ENCODE measurements around the gene EXOC1L.

Gene EXOC1L, protein sequence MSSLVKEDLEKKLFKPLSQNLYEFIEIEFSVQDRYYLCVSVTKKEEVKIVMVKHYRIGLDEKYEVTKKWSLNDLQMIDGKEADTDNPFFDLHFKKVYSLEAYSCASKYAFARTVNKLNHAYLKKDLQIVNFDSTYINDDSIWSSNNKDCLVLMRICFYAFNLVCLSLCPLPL

DNA sequence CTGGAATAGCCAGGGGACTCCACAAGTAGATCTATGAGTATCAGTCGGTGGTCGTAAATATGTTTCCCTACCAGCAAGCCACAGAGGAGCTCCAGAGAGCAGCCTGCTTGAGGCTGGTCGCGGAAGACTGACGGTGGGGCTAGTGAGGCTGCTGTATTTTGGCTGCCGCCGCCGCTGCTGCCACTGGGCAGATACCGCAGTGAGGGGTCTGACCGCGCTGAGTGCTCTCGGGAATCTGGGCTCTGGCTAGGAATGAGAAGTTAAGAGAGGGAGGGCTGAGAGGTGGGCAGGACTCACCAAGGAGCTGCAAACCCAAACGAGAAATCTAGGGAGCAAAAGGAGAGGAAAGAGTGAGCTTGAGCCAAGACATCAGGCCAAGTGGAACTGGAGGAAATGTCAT is at the start of gene EXOC1L:
Gene EXOC1L, plus strand, starts transcription at position 157 of the 400 bp plus-strand sequence. Its CDS starts 237 bp downstream, at position 394.
- in situ Hi-C loops (cut with MboI; ENCODE audit: low sequenced_read_pairs): no loop called here

DNA sequence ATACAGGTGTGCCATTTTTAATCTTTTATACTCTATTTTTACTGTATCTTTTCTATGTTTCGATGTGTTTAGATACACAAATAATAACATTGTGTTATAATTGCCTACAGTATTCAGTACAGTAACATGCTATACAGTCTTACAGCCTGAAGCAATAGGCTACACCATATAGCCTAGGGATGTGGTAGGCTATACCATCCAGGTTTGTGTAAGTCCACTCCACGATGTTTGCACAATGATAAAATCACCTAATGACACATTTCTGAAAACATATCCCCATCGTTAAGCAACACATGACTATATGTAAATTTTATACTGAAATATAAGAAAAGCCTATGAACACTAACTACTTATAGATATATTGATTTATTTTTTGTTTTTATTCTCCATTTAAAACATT is 48.9 kb upstream of the EXOC1L start:
- in situ Hi-C loops (cut with MboI; ENCODE audit: low sequenced_read_pairs): no loop called here

DNA sequence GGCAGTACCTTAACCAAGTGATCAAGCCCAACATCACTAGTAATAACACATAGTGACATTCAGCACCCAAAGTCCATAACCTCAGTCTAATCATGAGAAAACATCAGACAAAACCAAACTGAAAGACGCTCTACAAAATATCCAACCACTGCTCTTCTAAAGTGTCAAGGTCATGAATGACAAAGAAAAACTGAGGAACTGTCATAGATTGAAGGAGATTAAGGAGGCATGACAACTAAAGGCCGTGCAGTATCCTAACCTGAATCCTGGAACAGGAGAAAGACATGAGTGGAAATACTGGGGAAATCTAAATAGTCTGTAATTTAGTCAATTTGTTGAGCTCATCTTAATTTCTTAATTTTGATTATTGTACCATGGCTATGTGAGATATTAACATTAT is 38.2 kb upstream of the EXOC1L start:
- in situ Hi-C loops (cut with MboI; ENCODE audit: low sequenced_read_pairs): no loop called here

DNA sequence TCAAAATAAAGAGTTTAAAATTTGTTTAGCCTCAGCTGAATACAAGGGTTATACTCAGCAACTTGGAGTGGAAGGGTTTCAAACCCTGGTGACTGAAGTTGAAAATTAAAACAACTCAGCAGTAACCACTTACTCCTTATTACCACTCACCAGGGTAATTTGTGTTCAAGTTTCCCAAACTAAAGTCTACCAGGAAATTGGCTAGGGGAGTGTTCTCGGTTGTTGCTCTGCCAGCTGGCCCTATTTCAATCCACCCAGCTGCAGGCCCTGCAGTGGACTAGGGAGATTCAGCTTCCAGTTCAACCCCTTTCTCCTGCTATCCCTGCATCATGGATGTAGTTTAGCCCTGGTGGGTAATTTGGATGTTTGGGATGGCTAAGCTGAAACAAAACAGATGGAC is 37.8 kb upstream of the EXOC1L start:
- in situ Hi-C loops (cut with MboI; ENCODE audit: low sequenced_read_pairs): no loop called here

DNA sequence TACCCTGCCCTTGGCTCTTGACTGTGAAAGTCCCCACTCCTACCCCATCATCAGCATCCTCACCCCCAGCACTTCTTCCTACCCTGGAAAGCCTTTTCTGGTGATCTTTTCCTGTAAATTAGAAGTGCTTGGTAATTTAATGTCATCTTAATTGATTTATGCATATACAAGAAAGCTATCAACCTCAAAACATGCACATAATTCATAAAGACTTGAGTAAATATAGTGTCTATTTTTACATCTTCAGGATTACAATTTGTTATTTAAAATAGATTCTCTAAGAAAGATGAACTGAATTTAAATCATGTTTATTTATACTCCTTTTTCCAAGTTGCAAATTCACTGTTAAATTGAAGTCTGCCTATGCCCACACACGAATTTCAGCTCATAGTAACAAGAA is 36.0 kb upstream of the EXOC1L start:
- in situ Hi-C loops (cut with MboI; ENCODE audit: low sequenced_read_pairs): no loop called here

GRCh38 chr4:55784747-55785146 is 34.8 kb upstream of the EXOC1L start:
- in situ Hi-C loops (cut with MboI; ENCODE audit: low sequenced_read_pairs): no loop called here

DNA sequence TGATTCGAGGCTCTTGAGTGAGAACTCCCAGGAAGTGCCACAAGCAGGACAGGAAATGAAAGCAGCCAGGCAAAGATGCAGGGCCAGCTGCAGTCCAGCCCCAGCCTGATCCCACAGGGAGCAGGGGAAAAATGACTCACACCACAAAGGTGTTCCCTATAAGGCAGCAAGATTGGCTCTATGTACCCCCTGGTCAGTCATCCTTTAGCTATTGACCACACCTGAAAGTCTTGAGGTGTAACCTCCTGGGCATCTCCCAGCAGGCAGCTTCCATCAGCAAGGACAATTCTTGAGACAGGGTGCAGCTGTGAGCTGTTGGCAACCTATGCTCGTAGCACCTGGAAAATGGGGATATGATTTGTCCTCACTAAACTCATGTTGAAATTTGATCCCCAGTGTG is 27.9 kb upstream of the EXOC1L start:
- in situ Hi-C loops (cut with MboI; ENCODE audit: low sequenced_read_pairs): no loop called here

GRCh38 chr4:55793479-55793878 is 26.1 kb upstream of the EXOC1L start:
- in situ Hi-C loops (cut with MboI; ENCODE audit: low sequenced_read_pairs): no loop called here

- in situ Hi-C loops (cut with MboI; ENCODE audit: low sequenced_read_pairs): no loop called here
These were observed 25.5 kb upstream of the EXOC1L start for GRCh38 chr4:55794053-55794452.

- in situ Hi-C loops (cut with MboI; ENCODE audit: low sequenced_read_pairs): no loop called here
These were observed 24.2 kb upstream of the EXOC1L start for GRCh38 chr4:55795341-55795740.

- in situ Hi-C loops (cut with MboI; ENCODE audit: low sequenced_read_pairs): no loop called here
These were observed 18.1 kb upstream of the EXOC1L start for GRCh38 chr4:55801498-55801897.

DNA sequence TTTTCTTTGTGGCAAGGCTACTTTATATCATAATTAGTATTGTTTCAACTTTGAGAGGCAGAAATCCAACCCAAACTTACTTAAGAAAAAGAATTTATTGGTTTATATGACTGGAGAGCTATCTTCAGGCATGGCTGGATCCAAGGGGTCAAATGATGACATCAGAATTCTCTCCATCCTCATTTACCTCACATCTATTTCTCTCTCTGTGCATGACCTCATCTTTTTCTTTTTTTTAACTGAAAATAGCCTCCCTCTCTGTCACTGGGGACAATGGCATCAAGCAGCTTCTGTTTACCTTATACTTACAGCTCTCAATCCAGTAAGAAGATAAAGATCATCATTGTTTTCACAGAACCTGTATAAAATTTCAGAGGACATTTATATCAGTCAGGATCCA is 12.0 kb upstream of the EXOC1L start:
- in situ Hi-C loops (cut with MboI; ENCODE audit: low sequenced_read_pairs): no loop called here

- in situ Hi-C loops (cut with MboI; ENCODE audit: low sequenced_read_pairs): no loop called here
These were observed 11.4 kb upstream of the EXOC1L start for GRCh38 chr4:55808186-55808585.

DNA sequence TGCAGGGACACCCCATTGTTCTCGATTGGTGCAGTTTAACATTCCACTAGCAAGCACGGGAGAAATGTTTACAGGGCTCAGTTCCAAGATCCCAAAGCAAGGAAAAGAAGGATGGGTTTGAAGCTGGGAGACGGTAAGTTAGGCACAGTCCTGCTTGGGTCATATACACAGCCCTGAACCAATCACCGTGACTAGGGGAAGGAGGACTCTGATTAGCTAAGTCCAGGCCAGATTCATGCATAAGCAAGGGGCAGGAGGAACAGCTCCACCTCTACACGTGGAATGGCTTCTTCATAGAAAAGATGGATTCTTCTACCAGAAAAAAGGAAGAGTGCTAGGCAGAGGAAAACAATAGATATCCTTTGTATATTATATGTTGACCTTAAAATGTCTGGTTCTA is 11.0 kb upstream of the EXOC1L start:
- in situ Hi-C loops (cut with MboI; ENCODE audit: low sequenced_read_pairs): no loop called here

- in situ Hi-C loops (cut with MboI; ENCODE audit: low sequenced_read_pairs): no loop called here
These were observed 1.9 kb upstream of the EXOC1L start for GRCh38 chr4:55817691-55818090.

GRCh38 chr4:55820279-55820678 is 689 bp downstream of the EXOC1L start:
- in situ Hi-C loops (cut with MboI; ENCODE audit: low sequenced_read_pairs): no loop called here

GRCh38 chr4:55822329-55822728 is 2.7 kb downstream of the EXOC1L start:
- in situ Hi-C loops (cut with MboI; ENCODE audit: low sequenced_read_pairs): no loop called here

- in situ Hi-C loops (cut with MboI; ENCODE audit: low sequenced_read_pairs): no loop called here
These were observed 5.3 kb downstream of the EXOC1L start for GRCh38 chr4:55824865-55825264.

GRCh38 chr4:55826986-55827385 is 7.4 kb downstream of the EXOC1L start:
- in situ Hi-C loops (cut with MboI; ENCODE audit: low sequenced_read_pairs): no loop called here

DNA sequence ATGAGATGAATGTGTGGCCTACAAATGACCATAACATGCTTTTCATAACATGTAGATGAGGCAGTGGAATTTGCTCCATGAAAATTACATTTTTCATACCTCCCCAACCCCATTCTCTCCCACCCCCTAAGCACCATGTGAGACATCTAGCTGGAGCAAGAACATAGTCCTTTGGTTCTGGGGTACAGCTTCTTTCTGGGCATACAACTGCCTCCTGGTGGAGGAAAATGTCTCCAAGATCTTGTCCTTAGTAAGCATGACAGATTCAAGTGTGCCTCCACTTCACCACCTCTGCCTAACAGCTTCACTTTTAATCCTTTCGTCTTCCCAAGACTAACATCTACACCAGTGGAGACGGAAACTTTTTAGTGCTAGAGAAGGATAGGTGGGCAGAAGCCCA is 8.0 kb downstream of the EXOC1L start:
- in situ Hi-C loops (cut with MboI; ENCODE audit: low sequenced_read_pairs): no loop called here

GRCh38 chr4:55830048-55830447 is 10.5 kb downstream of the EXOC1L start:
- in situ Hi-C loops (cut with MboI; ENCODE audit: low sequenced_read_pairs): no loop called here

DNA sequence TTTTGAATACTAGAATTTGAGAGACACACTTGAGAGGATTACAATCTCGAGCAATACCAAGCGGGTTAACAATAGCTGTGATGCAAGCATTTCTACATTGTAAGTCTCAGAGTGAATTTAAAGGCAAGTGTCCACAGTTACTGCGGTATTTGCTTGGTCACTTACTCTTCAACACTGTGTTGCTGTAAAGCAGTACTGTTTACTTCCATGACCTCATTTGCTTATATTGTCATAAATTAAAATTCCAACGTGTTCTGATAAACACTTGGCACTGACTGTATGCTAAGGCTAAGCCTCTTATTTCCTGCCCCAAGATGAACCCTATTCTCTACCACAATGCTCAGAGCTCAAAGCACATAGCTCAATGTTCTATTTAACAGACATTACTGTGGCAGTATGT is 11.1 kb downstream of the EXOC1L start:
- in situ Hi-C loops (cut with MboI; ENCODE audit: low sequenced_read_pairs): no loop called here

- in situ Hi-C loops (cut with MboI; ENCODE audit: low sequenced_read_pairs): no loop called here
These were observed 14.7 kb downstream of the EXOC1L start for GRCh38 chr4:55834086-55834795.
